ENCODE data around the gene TGIF1. TPM values are rescaled to one million over a fixed set of nuclear protein-coding genes. Genes with fewer than 3 reads are reported as not detected.

The TGIF1 gene
- total RNA-seq, 2 experiments from 2014 or later: 38.5 to 39.4 TPM

- POLR2A ChIA-PET: no interaction called here
Measured at GRCh38 chr18:3468833-3469232, 18.9 kb downstream of the TGIF1 start.

GRCh38 chr18:3471141-3471648 is 21.2 kb downstream of the TGIF1 start:
- ChIA-PET CTCF (interaction anchor here (1.1 kb wide), 1 partner anchor 17 kb away, joined by 5 read pairs; no protein-coding TSS in a partner anchor), POLR2A (no interaction called here)

More at GRCh38 chr18:3468833-3469232, 18.9 kb downstream of the TGIF1 start:
- CTCF ChIA-PET: no interaction called here

- CTCF ChIA-PET: interaction anchor here (0.6 kb wide), 1 partner anchor 106 kb away, joined by 3 read pairs; no protein-coding TSS in a partner anchor
- POLR2A ChIA-PET: interaction anchor here (0.7 kb wide), 1 partner anchor 341 kb away, joined by 4 read pairs; no protein-coding TSS in a partner anchor
Measured at GRCh38 chr18:3472121-3472520, 22.1 kb downstream of the TGIF1 start.

DNA sequence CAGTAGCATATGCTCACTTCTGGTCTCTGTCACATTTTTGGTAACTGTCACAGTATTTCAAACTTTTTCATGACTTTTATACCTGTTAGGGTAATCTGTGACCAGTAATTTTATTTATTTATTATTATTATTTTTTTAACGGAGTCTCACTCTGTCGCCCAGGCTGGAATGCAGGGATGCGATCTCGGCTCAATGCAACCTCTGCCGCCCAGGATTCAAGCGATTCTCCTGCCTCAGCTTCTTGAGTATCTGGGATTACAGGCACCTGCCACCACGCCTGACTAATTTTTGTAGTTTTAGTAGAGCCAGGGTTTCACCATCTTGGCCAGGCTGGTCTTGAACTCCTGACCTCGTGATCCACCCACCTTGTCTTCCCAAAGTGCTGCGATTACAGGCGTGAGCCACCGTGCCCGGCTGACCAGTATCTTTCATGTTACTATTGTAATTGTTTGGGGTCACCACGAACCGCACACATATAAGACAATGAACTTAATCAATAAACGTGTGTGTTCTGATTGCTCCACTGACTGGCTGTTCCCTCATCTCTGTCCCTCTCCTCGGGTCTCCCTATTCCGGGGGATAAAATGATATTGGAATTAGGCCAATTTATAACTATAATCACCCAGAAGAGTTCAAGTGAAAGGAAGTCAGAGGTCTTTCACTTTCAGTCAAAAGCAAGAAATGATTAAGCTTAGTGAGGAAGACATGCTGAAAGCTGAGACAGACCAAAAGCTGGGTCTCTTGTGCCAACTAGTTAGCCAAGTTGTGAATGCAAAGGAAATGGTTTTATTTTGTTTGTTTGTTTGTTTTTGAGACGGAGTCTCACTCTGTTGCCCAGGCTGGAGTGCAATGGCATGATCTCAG is 22.9 kb downstream of the TGIF1 start:
- ChIA-PET CTCF (interaction anchor here (1.3 kb wide), 1 partner anchor 12 kb away, joined by 4 read pairs; no protein-coding TSS in a partner anchor), POLR2A (interaction anchor here (0.8 to 1.4 kb wide), 2 partner anchors 53 to 131 kb away, joined by 3 to 4 read pairs; no protein-coding TSS in a partner anchor)

DNA sequence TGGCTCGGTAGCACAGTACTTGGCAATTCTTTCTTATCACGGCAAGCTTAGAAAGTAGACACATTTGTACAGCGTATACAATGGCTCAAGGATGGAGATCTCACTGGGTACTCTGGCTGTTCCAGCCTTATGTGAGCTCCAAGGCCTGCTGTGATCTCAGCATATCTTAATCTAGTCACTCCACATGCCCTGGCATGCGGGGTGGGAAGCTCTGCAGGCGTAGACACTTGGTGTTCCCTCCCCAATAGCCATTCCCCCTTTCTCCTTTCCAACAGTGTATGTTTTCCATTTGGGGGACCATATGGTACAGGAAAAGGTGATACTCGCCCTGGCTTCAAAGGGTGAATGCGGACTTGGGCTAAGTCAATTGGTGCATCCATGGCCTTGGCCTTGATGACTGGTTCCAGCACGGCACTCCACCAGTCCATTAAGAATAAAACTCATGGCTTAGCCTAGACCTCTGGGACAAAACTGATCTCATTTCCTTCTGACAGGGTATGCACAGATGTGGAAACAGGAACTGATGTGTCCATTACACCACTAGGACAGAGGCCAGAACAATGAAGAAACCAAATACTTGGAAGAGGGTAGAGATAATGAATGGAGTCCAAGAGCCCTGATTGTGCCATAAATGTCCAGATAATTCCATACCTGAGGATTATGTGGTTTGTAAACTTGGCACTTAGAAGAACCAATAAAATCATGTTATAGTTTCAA is 28.4 kb downstream of the TGIF1 start:
- CTCF ChIA-PET: no interaction called here
- POLR2A ChIA-PET: no interaction called here

DNA sequence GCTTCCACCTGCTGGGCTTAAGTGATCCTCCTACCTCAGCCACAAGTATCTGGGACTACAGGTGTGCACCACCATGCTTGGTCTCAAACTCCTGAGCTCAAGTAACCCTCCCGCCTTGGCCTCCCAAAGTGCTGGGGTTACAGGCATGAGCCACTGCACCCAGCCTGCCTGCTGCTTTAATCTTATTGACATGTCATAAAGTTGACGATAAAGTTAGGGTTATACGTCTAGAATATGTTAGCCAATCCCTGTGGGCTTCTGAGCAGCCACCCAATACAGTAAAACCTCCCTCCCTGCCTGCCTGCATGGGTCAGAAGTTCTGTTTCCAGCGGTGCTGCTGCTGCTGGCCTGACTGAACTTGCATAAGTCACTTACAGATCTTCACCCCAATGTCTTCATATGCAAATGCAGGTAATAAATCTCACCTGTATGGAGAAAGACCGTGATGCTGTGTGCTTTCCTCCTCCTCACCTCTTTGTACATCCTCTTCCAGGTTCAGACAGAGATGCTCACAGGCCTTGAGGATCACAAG is 30.1 kb downstream of the TGIF1 start:
- ChIA-PET POLR2A (no interaction called here), CTCF (interaction anchor here (0.7 kb wide), 1 partner anchor 764 kb away, joined by 3 read pairs; no protein-coding TSS in a partner anchor)

DNA sequence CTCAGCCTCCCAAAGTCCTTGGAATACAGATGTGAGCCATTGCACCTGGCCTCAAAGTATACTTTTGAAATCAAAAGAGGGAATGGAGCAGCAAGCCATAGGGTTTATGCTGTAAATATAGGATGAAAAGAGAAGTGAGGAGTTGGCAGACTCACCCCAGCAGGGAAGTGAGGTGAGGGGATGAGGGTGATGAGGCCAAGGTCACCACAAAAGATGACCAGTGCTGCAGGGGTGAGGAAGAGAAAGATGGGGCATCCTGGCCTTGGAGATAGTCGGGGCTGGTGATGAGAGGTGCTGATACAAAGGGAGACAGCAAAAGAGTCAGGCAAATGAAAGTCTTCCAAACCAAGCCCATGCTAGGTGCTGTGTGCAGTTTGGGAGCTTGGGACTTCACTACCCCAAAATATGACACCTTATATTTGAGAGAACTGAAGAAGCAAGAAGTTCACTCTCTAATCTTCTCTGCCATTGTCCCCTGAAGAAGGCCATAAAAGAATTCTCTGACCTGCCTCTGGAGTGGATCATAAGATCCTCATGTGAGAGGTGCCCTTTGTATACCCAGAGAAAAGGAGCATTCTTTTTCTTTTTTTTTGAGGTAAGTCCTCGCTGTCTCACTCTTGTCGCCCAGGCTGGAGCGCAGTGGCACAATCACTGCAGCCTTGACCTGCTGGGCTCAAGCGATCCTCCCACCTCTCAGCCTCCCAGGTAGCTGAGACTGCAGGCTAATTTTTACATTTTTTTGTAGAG is 31.0 kb downstream of the TGIF1 start:
- ChIA-PET CTCF (interaction anchor here (0.7 to 1.2 kb wide), 3 partner anchors 18 to 763 kb away, joined by 3 read pairs; no protein-coding TSS in a partner anchor), POLR2A (no interaction called here)

- ChIA-PET CTCF (interaction anchor here (0.6 to 1.2 kb wide), 4 partner anchors 17 to 162 kb away, joined by 3 read pairs; no protein-coding TSS in a partner anchor), POLR2A (no interaction called here)
Measured at GRCh38 chr18:3481696-3482210, 31.8 kb downstream of the TGIF1 start.

DNA sequence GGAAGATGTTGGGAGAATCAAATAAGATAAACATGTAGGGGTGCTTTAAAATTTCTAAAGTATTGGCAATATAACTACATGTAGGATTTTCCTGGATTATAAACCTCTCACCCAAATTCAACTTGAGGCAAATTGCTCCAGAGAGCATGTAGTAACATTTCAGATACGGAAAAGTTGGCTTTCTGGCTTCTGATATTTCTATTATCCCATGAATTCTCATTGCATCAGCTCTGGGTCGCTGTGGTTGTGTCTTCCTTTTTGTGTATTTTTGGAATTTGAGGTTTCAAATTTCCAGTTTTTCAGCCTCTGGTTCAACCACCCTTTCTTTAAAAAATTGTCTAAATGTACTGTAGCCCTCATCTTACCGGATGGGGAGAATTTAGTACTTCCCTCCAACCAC is 32.3 kb downstream of the TGIF1 start:
- ChIA-PET CTCF (interaction anchor here (0.6 to 1.2 kb wide), 4 partner anchors 16 to 161 kb away, joined by 3 read pairs; no protein-coding TSS in a partner anchor), POLR2A (no interaction called here)

DNA sequence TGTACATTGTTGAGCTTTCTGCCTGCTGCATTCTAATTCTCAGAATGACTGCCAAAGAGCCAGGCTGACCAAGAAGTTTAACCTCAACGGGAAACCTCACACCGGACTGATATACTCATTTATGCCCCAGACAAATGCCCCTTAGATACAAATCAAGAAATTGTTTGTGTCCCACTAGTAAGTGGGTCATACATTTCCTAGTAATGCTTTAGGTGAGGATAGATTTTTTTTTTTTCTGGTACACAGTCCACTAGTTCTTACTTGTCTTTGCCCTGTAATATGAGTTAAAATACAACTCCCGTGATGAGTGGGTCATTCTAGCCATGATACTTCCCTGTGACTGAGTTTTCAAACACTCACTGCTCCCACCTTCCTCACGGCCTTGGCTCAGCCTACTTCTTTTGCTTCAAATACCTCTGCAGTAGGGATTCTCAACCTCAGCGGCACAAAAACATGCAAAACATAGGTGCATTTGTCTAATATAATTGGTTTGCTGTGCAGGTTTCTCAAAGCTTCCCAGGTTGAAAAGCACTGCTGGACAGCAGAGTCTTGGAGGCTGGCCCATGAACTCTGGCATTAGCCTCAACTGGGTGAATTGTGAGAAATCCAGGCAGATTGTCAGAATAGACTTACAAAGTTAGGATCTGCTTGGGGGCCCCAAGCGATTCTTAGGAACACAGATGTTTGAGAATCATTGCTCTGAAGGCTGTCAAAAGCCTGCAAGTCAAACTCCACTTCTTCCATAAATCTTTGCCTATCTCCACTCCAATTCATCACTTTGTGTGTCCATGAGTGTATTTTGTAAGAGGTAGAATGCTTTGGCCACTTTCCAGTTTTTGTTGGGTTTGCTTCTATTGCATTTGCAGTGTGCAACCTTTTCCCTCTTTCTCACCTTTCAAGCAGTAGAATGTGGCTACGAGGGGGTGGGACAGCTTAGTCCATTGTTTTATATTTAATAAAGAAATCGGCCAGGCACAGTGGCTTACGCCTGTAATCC is 35.5 kb downstream of the TGIF1 start:
- ChIA-PET CTCF (interaction anchor here (0.7 to 0.9 kb wide), 2 partner anchors 12 to 100 kb away, joined by 3 to 4 read pairs; no protein-coding TSS in a partner anchor), POLR2A (interaction anchor here (0.7 kb wide), 2 partner anchors 33 to 139 kb away, joined by 3 to 5 read pairs; no protein-coding TSS in a partner anchor)

DNA sequence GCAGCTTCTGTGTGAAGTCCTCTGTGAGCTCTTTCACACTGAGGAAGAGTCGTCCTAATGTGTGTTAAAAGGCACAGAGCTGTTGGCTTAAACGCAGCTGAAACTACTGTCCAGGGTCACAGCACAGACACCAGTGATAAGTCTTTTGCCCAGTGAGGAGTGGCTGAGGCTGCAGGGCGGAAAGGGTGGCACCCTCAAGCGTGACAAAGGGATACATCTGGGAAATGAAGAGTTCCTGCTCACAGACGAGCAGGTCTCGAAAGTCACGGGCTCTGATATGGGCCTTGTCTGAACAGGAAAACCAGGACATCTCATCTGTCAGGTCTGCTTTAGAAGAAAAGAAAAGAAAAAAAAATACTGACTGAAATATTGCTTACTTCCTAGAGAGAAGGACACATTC is 36.5 kb downstream of the TGIF1 start:
- ChIA-PET POLR2A (no interaction called here), CTCF (interaction anchor here (0.7 kb wide), 1 partner anchor 205 kb away, joined by 4 read pairs; no protein-coding TSS in a partner anchor)

DNA sequence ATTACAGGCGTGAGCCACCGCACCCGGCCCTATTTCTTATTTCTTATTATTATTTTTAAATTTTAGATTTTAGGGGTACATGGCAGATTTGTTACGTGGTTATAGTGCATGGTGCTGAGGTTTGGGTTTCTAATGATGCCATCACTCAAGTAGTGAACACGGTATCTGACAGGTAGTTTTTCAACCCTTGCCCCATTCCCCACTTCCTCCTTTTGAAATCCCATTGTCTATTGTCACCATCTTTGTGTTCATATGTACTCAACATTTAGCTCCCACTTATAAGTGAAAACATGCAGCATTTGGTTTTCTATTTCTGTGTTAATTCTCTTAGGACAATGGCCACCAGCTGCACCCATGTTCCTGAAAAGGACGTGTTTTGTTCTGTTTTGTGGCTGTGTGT is 39.5 kb downstream of the TGIF1 start:
- POLR2A ChIA-PET: no interaction called here
- CTCF ChIA-PET: no interaction called here

- ChIA-PET POLR2A (no interaction called here), CTCF (interaction anchor here (1.0 kb wide), 1 partner anchor 26 kb away, joined by 3 read pairs; no protein-coding TSS in a partner anchor)
Measured at GRCh38 chr18:3491981-3492555, 42.1 kb downstream of the TGIF1 start.

- POLR2A ChIA-PET: no interaction called here
- CTCF ChIA-PET: no interaction called here
Measured at GRCh38 chr18:3492721-3493120, 42.7 kb downstream of the TGIF1 start.

- POLR2A ChIA-PET: no interaction called here
- CTCF ChIA-PET: interaction anchor here (1.2 kb wide), 1 partner anchor 32 kb away, joined by 3 read pairs; no protein-coding TSS in a partner anchor
Measured at GRCh38 chr18:3493501-3494244, 43.7 kb downstream of the TGIF1 start.

GRCh38 chr18:3494245-3494526 is 44.2 kb downstream of the TGIF1 start:
- ChIA-PET CTCF (interaction anchor here (1.2 kb wide), 1 partner anchor 33 kb away, joined by 3 read pairs; no protein-coding TSS in a partner anchor), POLR2A (no interaction called here)

- ChIA-PET POLR2A (no interaction called here), CTCF (interaction anchor here (1.2 kb wide), 1 partner anchor 33 kb away, joined by 3 read pairs; no protein-coding TSS in a partner anchor)
Measured at GRCh38 chr18:3494569-3494968, 44.6 kb downstream of the TGIF1 start.

All from activated CD8-positive, alpha-beta memory T cell treated with anti-CD3 and anti-CD28 coated beads for 36 hours (primary cell).